NCI-H1048 (cell line): Measurements from ENCODE around the gene NECTIN1.

Source experiments
- DNase-seq: peaks from one replicate; lab custom pipeline; 2025; lab: John Stamatoyannopoulos, UW

The NECTIN1 gene

DNA sequence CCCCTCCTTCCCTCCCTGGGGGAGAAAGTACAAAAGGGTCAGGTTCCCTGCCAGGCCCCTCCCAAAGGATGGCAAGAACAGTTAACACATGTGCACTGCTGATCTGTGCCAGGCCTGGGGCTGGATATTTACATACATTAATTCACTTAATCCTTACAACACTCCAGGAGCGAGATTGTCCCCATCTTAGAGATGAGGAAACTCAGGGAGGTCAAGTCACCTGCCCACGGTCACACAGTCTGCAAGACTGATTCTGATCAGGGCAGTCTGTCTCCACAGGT lies 36.5 kb downstream of the NECTIN1 start:
- DNase-seq: no peak

DNA sequence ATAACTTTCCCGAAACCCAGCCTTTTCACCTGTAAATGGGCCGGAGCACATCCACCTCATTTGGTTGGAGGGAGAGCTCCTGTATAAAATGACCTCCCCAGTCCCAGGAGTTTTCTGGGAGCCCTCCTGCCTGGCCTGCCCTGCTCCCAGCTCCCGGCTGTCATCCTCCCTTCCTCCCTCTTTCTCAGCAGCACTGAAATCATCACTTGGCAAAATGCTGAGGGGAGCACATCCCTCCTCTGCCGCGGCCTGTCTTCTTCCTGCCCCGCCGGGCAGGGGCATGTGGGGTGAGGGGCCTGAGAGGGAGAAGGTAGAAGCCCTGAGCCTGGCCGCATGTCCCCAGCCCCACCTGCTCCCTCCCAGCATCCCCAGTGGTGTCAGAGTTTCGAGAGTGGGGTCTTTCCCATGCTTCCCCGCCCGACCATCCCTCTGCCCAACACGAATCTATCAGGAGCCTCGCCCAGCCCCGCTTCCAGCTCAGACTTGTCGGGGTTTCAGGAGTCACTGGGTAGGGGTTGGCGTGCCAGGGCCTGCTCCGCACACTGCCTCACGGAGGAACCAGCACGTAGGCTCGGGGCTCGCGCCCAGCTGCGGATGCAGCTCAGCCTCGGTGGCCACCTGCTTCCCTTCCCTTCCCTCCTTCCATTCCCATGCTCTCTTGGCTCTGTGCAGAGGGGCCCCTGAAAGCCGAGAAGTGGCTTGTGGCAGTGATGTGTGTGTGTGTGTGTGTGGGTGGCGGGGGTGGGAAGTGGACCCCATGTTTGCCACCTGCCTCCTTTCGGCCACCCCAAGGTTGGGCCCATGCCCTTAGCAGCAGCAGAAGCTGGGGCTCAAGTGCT lies 37.1 kb downstream of the NECTIN1 start:
- no peak for DNase-seq

DNA sequence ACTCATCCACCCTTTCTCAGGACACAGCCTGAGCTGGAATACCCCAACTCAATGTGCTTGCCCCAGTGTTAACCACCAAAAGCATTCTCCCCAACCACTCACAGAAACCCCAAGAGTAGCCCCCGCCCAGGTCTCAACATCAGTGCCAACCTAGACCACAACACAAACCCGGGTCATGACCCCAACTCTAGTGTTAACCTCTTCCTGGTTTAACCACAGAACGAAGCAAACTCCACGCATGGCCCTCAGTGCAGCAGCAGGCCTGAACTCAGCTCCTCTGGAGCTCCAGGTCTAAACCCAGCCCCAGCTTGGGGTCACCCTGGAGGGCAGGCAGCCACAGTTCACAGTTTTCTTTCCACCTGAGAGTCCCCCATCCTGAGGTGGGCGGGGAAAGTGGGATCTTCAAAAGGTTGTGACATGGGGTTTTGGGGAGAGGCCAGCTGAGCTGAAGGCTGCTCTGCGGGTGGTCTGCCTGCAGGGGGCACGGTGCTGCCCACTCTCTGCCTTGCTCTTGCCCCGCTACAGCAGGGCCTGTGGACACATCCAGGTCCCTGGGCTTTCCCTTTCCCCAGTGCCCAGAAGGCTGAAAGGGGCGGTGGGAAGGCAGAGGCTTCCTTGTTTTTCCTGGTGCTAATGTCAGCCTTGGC lies 37.9 kb downstream of the NECTIN1 start:
- DNase-seq: no peak

DNA sequence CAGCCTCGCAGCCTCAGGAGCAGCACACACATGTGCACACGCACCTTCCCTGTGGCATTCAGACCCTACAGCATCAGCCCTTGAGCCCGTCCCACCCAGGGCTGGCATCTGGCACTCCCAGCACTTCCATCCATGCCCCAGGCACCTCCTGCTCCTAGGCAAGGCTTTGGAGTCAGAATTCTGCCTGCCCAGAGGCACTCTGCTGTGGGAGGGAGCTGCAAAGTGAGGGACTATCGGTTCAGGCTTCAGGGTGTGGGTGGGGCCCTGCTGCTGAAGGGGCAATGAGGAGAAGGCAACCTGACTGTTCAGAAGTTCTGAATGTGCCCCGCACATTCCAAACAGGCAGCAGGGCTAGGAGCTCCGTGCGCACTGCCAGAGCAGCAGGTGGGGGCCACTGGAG lies 39.7 kb downstream of the NECTIN1 start:
- no peak for DNase-seq

DNA sequence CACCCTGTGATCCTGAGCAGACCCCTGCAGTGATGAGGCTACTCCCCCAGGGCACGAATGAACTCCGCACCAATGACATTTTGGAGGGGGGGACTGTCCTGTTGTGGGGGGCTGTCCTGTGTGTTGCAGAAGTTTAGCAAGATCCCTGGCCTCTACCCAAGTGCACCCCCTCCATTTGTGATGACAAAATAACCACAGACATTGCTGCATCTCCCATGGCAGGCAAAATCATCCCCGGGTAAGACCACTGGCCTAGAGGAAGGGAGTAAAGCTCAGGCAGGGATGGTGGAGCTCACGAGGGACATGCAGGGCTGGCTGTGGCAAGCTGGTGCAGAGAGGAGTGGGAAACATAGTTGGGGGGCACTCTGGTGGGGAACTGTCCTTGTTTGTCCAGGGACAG lies 40.6 kb downstream of the NECTIN1 start:
- DNase-seq: no peak

DNA sequence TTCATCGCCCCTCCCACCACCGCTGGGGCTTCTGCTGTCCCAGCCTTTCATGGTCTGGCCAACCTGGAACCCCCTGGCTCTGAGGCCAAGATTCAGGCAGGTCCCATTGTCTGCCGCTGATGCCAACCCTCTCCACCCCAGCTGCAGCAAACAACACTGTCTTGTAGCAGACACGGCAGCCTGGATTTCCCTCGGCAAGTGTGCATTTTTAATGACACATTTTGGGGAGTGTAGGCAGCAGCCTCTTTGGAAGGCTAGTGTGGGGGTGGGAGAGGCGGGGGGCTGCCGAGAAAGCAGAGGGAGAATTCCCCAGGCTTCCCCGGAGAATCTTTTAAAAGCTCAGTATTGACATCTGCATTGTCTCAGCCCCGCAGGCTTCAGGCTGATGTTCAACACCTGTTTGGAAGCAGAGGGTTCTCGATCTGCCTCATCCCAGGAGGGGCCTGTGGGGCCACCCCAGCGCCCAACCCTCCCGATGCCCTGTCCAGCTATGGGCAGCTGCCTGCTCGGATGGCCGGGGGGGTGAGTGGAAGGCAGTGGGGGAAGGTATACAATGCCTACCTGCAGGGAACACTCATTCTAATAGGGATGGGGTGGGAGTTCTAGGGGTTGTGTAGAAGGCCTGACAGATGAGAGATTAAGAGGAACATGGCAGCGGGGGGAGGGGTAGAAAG lies 41.5 kb downstream of the NECTIN1 start:
- no peak for DNase-seq

DNA sequence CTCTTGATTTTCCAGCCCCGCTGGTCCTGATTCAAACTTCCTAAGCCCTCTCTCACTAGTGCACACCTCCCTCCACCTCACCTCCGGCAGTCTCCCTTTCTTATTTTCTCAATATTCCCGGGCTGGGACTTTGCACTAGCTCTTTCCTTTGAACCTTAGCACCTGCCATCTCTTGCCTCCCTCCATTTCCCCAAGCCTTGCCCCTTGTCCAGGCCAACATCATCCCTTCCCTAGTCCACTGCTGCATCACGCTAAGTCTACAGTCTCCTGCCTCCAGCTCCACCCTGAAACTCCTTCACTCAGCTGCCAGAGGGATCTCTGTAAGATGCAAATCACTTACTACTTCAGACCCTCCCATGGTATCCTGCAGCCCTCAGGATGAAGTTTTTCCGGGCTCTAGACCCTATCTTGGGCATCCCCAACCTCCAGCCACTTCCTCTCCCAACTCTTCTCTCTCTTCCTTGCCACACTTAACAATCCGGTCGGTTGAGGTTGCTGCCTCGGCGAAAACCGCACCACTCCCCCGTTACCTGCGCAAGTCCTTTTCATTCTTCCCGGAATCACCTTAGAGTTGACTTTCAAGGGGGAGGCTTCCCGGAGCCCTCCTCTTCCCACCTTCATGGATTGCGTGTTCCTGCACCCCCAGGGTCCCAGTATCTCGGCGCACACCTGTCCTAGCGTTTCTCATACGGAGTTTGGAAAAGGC lies 42.7 kb downstream of the NECTIN1 start:
- no peak for DNase-seq

DNA sequence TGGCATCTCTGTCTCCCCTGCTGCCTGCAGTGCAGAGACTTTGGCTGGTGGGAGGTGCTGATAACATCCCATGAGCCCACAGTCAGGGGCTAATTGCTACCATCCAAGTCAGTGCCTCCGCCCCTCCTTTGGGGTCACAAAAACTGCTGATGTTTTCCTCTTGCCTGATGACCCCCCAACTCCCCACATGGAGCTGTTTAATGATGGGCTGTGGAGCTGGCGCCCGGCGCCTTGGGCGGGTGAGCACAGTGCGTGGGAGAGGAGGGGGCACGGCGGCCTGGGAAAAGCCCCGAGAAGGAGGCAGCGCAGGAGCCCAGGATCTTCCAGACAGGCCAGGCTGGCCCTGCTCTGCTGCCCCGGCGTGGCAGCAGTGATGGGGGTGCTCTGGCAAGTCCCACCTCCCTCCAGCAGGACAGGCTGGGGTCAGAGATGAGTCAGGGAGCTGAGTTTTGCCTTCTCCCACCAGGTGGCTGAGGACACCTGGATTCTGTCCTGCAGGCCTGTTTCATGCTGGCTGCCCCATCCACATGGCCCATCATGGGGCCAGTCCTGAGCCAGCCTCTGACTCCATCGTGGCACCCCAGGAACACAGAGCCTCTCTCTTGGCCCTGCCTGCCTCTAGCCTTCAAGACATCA lies 43.8 kb downstream of the NECTIN1 start:
- DNase-seq: no peak

DNA sequence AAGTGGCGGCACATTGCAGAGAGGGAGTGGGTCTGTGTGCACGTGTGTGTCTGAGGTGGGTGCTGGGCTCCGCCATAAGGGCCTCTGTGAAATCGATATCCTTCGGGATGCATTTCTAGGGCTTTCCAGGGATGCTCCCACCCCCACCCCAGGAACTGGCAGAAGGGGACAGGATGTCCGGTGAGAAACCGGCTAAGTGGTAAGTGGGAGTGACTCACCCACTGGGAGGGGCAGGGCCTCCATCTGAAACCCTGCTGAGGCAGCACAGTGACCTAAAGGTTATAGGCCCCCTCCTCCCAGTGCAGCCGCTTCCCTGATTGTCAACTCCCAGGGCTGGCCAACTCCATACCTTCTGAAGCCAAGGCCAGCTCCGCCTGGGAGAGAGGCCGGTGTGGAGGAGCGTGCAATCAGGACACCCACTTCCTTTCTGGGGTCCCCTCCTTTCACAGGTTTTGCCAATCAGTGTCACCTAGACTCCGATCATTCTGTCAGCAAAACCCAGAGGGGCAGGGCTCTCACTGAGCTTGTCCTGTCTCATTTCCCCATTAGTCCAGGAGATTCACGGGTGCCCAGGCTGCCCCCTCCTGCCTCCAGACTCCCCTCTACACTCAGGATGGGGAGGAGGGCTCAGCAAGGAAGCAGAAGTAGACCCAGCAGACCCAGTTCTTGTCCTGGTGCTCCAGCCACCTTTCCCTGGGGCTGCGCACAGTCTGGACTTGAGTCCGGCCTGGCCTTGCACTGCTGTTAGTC lies 44.5 kb downstream of the NECTIN1 start:
- DNase-seq: no peak

DNA sequence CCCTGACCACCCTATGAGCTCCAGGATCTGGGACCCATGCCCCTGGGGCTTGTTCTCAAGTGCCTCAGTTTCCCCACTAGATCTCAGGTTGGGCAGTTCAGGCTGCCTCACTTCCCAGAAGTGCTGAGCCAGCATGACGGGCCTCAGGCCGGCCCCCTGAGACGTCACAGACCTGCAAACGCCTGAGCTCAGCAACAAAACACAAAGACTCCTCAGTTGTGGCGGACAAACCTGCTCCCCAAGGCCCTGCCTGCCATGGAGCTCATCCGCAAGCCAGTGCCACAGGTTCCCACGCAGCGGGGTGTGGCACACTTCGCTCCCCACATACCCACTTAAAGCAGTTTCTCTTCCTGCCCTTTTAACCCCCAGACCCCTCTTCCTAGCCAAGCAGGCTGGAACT lies 45.2 kb downstream of the NECTIN1 start:
- no peak for DNase-seq

DNA sequence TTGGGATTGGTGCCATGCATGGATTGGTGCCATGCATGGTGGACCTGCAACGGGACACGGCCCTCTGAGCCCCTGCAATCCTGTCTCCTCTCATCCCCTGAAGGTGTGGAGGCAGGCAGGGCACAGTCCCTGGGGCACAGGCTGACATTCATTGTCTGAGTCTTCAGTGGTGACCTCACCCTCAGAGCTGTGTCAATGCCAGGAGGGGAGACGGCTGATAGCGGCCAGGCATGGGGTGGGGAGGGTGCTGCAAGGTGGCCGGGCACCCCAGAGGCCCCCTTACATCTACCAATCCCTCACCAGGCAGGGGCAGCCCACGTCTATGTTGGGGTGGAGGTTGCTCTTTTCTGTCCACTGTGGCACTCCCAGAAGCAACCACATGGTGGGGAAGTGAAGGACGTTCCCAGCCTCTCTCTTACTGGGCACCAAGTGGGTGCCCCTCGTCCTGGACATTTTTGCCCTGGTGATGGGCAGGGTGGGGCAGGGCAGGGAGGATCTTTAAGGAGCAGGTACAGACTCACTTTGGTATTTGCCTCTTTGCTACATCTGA lies 47.6 kb downstream of the NECTIN1 start:
- DNase-seq: no peak

DNA sequence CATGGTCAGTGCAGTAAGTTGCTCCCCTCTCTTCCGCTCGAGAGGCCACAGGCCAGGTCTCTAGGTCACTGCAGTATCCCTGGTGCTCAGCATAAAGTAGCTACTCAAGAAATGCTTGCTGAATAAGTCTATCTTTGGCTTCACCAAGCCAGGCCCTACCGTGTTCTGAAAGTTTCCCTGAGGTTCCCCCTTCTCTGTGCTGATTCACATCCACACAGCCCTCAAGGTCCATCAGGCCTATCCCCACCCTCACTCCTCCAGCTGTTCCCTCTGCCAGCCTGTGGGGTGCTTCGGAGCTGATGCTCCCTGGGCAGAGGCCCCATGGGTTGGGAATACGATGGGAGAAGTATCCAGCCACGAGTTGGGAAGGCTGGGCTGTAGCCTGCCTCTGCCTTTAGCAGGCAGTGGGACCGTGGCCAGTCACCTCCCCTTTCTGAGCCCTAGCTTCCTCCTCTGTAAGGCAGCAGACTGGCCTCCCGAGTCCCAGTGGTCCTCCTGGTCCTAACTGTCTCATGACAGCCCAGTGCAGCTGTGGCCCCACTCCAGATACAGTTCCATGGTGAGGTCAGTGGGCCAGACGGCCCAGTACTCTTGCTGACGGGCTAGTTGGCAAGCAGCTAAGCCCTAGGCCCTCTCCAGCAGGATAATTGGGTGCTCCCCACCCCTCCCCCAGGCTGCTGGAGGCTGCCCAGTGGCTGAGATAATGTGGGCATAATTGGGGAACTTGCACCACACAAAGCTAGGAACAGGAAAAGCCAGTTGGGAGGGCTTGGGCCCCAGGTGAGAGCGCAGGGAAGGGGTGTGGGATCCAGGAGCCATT lies 48.2 kb downstream of the NECTIN1 start:
- DNase-seq: no peak

DNA sequence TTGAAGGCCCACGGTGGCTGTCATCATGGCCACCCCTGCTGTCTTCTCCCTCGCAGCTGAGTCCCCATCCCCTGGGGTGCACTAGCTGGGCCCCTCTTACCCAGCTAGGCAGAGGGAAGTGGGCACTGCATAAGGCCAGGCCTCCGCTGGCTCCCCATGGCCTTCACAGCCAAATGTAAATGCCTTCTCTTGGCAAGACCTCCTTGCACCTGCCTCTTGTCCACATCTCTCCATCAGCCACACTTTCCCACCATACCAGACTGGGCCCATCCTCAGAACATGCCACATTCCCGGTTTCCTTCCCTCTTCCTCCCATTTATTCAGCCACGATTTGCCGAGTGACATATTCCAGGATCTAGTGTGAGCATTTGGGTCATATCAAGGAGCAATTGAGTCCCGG lies 49.7 kb downstream of the NECTIN1 start:
- DNase-seq: no peak

DNA sequence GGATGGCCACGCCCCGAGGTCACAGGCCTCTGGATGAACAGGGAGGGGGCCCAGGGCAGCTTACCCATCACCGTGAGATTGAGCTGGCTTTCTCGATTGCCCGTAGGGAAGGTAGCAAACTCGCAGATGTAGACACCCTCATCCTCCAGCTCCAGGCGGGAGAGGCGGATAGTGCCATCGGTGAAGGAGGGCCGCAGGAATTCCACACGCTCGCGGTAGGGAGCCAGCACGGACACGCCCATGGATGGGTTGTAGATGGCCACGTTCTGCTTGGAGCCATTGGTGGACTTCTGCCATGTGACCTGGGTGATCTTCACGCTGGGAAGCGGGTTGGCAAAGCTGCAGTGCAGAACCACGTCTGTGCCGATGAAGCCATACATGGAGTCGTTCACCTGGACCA lies 50.6 kb downstream of the NECTIN1 start:
- DNase-seq: no peak

DNA sequence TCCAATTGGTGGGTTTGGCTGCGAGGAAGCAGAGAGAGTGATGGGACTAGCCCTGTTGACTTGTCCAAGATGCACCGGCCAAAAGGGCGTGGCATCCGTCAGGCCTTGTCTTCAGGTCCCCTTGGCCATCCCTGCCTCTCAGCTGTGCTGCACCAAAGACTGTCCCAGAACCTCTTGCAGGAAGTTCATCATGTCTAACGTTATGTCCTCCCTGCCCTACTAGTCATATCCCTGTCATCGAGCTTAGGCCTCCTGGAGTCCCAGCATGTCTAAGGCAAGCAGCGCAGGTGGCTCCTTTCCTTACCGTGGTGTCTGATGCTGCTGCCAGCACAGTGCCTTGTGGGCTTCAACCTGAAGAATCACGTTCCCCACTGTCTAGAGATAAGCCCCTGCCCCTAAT lies 51.2 kb downstream of the NECTIN1 start:
- no peak for DNase-seq

DNA sequence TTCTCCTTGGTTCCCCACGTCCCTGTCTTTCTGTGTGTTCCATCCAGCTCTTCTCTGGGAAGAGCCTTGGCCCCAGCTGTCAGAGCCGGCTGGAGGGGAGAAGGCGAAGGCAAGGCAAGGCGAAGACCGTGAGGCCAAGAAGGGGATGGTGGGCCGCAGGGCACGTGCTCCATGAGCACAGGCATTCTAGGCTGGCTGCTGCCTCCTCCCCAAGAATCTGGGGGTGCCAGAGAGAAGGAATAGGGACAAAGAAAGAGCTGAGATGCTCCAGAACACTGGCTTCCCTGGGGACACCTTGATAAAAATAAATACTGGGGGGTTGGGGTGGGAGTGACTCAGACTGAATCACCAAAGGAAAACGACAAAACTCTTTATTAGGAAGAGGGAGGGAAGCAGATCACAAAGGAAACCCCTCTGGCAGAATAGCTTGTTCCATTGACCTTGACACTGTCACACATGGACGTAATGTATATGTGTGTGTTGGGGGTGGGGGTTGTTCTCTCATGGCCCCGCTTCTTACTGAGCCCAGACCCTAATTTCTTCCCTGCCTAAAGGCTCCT lies 52.5 kb downstream of the NECTIN1 start:
- DNase-seq: no peak

DNA sequence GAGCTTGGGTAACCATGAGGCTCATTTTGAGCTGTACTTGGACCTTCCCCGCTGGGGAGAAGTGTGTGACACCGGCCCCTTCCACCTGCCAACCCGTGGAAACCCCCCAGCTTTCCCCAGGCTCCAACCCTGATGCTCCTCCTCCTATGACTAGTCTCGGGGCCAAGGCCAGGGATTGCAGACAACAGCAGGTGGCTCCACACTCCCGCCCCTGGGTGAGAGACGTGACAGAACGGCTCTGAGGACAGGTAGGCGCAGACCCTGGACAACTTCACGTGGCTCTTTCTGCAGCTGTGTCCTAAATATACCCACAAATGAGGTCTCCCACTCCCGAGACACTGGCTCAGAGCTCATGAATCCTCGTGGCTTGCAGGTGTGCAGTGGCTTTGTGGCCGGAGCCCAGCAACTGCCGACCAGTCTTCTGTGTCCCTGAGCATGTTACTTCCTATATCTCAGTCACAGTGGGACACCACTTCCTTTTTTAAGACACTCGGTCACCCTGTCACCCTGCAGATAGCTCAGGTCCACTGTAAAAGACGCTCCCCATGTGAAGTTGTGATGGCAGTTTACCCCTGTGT lies 55.2 kb downstream of the NECTIN1 start:
- DNase-seq: no peak

DNA sequence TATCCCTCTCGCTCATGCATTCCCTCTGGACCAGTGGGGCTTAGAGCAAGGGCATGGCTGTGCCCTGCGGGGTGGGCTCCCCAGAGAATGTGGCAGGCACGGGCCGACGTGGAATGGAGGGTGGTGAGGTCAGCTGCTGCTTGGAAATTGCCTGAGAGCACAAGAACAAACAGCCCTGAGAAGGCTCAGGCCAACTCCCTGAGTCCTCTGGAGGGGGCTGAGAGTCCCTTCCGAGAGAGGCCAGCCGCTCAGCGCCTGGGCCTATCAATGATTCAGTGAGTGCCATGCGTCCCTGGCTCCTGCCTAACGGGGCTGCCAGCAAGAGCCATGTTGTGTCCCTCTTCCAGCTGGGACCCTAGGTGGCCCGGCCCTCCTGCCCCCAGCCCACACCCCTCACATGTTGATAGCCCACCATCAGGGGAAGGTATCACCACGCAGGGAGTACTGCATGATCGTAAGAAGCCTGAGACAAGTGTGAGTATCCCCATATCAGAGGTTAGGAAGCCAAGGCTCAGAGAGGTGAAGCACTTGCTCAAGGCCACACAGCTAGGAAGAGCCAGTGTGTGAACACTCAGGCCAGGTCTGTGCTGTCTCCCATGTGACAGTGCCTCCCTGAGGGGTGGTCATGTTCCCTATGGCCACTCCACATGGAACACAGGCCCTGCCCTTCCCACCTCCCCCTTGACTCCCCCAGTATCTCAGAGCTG lies 55.8 kb downstream of the NECTIN1 start:
- DNase-seq: no peak

DNA sequence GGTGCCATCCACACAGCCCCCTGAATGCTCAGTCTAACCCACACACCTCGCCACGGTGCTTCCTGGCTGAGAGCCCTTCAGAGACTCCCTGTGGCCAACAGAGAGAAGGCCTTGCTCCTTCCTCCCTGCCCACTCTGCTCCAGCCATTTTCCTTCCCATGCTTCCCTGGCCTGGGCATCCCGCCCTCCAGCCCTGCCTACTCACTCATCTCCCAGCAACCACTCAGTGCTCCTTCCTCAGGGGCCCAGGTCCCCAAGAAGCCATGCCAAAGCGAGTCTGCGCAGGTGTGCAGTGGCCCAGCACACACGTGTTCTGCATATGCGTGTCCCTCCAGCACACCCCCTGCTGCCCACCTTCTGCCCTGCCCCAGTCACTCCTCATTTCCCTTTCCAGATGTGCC lies 56.4 kb downstream of the NECTIN1 start:
- no peak for DNase-seq
